ENCODE measurements around the gene VAT1L.

GRCh38 chr16:77877712-77878347 is 89.5 kb downstream of the VAT1L start:
- TF ChIP-seq YY1 (IDR thresholded peaks at IDR 0.05; ENCODE audit: insufficient read depth, insufficient read length): no peak
- no peak for TF ChIP-seq SUZ12 (IDR thresholded peaks at IDR 0.05; ENCODE audit: extremely low read depth, insufficient read depth, insufficient read length)

All from NT2/D1 (cell line).